GM19463 (cell line): Measurements from ENCODE around the gene AKAP9.
"Not testable (repeated sequence)": the region's sequence is repeated elsewhere in the genome, so short reads cannot be mapped to it uniquely, and the experiment has no call there.

Experiments used
- ATAC-seq: cut with Tn5 transposase; IDR thresholded peaks from one replicate; pipeline ENCODE4 v1.9.1; 2021; ENCODE audit warnings: mild to moderate bottlenecking, moderate library complexity; ENCODE audit not compliant: unreplicated experiment

AKAP9 gene

DNA sequence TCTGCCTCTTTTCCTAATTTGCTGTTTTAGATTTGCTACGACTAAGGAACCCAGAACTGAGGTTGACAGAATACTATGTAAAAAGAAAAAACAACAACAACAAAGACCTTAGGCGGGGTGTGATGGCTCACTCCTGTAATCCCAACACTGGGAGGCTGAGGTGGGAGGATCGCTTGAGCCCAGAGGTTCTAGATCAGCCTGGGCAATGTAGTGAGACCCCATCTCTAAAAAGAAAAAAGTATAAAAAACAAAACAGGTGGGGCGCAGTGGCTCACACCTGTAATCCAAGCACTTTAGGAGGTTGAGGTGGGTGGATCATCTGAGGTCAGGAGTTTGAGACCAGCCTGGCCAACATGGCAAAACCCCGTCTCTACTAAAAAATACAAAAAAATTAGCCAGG, 4.3 kb downstream of the AKAP9 start:
- not testable (repeated sequence) for ATAC-seq

GRCh38 chr7:91945476-91945875, 4.8 kb downstream of the AKAP9 start:
- no peak for ATAC-seq

GRCh38 chr7:91946549-91946948, 5.9 kb downstream of the AKAP9 start:
- ATAC-seq, result no peak

DNA sequence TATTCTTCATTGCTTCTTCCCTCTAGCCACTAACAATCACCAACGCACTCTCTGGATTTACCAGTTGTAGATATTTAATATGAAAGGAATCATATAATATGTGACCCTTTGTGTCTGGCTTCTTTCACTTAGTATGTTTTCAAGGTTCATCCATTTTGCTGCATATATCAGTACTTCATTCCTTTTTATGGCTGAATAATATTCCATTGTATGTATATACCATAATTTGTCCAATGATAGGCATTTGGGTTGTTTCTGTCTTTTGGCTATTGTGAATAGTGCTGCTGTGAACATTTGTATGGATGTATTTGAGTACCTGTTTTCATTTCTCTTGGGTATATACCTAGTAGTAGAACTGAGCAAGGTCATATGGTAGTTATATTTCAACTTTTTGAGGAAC, 7.3 kb downstream of the AKAP9 start:
- no peak for ATAC-seq

DNA sequence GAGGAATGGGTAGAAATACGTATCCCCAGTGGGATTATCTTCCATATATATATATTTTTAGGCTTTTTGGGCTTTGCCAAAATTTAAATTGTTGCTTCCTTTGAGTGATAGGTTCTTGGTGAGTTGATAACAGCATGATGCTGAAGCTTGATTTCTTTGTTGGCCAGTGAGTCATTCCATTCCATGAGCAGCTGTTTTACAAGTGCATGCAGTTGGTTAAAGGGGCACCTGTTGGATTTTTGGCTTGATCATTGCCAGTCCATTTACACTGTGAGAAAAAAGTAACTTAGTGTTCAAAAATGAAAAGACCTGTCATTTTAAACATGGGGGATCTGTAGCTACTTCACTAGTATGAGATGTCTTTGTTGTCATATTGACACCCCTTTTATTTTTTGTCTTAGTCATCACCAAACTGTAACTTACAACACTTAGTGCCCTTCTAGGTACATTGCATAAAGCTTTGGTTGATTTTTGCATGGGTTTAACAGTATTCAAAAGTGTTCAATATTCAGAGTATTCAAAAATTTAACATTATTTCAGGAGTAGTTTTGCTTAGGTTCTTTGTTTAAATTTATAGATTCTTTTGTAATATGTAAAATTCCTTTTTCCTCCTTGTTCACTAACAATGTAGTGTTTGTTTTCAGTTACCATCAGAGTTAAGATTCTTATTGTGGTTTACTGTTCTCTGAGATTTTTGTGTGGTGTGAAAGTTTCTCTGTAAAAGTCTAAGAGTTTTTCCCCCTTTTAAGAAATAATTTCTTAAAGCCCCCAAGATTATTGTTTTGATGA, 8.8 kb downstream of the AKAP9 start:
- peak; percentile 69 for ATAC-seq

- no peak for ATAC-seq
Observed at GRCh38 chr7:91953618-91954017, 13.0 kb downstream of the AKAP9 start.

DNA sequence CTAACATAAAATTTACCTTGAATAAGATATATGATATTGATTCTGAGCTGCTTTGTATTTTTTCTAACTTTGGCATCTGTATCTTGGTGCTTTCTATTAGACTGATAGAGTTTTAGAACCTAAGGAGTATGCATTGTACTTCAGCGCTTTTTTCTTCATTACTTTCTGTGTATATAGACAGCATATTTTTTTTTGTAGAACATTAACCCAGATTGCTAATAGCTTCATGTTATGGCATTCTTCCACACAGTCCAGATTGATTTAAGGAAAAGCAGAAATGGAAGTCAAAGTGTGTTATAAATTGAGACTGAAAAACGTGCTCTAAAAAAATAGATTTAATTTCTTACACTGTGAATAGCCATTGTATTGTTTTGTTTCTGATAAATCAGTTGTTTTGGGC, 15.8 kb downstream of the AKAP9 start:
- not testable (repeated sequence) for ATAC-seq

DNA sequence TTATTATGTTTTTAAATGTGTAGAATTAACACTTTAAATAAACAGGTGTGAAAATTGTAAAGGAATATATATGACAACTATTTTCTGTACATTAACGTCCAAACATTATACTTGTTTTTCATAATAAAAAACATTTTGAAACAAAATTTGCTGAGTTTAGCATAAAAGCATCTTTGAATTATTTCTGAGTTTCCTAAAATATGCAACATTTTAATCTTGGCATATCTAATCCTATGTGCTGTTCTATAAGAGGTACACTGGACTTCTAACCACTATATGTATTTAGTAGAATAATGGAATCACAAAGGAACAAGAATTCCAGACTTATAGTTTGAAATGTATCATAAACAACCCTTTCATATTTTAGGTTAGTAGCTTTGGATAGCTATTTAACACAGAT, 16.6 kb downstream of the AKAP9 start:
- ATAC-seq, result no peak

GRCh38 chr7:91957823-91958222, 17.2 kb downstream of the AKAP9 start:
- ATAC-seq, result no peak

- ATAC-seq, result no peak
Observed at GRCh38 chr7:91959023-91959422, 18.4 kb downstream of the AKAP9 start.

DNA sequence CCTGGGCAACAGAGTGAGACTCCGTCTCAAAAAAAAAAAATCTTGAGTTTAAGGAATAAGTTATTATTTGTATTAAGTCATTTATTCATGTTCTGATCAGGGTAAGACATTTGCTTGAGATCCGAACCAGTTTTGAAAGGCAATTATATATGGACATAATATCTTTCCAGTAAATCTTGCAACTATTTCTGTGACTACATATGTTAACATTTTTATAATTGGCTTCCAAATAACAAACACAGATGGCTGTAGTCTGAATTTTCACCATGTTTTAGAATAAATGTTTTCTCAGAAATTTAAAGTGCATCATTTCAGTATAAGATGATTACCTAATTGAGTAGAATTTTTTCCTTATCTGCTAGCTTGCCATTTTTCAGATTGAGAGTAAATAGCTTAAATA, 21.2 kb downstream of the AKAP9 start:
- ATAC-seq, result no peak

- ATAC-seq, result no peak
Observed at GRCh38 chr7:91962419-91962818, 21.8 kb downstream of the AKAP9 start.

DNA sequence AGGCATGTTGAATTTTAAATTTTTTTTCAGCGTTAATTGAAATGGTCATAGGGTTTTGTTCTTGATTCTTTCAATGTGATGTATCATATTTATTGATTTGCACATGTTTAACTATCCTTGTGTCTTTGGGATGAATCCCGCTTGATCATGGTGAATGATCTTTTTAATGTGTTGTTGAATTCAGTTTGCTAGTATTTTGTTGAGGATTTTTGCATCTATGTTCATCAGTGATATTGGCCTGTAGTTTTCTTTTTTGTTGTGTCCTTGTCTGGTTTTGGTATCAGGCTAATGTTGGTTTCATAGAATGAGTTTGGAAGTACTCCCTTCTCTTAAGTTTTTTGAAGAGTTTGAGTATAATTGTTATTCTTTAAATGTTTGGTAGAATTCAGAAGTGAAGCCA, 26.9 kb downstream of the AKAP9 start:
- not testable (repeated sequence) for ATAC-seq

GRCh38 chr7:91973639-91974038, 33.0 kb downstream of the AKAP9 start:
- ATAC-seq, result no peak

DNA sequence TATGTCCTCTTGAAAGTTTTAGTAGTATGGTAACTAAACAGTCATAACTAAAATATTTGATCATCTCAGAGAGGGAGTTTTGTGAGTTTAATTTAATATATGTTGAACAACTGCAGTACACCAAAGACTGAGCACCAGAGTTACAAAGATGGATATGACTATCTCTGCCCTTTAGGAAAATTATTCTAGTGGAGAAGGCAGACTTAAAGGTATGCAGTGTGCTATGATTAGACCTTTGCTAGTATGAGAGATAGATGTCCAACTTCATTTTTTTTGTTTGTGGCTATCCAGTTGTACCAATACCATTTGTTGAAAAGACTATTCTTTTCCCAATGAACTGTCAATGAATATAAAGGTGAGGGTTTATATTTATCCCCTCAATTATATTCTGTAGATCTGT, 33.4 kb downstream of the AKAP9 start:
- ATAC-seq, result no peak

DNA sequence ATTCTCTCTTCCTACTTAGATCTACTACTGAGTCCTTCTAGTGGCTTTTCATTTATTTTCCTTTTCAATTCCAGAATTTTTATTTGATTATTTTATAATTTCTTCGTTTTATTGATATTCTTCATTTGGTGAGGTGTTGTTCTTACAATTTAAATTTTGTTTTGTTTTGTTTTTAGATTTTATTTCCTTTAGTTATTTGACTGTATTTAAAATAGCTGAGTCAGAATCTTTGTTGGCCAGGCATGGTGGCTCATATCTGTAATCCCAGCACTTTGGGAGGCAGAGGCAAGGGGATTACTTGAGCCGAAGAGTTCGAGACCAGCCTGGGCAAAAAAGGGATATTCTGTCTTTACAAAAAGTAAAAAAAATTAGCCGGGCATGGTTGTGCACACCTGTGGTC, 36.1 kb downstream of the AKAP9 start:
- ATAC-seq, result no peak

GRCh38 chr7:91979590-91979989, 38.9 kb downstream of the AKAP9 start:
- ATAC-seq, result no peak

GRCh38 chr7:91982352-91982751, 41.7 kb downstream of the AKAP9 start:
- not testable (repeated sequence) for ATAC-seq

DNA sequence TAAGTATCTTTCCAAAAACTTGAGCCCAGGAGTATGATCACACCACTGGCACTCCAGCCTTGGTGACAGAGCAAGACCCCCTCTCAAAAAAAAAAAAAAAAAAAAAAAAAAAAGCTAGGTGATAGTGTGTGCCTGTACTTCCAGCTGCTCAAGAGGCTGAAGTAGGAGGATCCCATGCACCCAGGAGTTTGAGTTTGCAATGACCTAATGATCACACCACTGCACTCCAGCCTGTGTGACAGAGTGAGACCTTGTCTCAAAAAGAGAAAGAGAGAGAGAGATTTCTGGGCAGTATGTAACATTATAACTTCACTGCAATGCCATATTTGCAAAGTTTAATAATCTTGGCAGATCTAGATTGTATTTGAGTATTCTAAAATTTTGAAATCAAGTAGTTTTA, 47.6 kb downstream of the AKAP9 start:
- no peak for ATAC-seq

DNA sequence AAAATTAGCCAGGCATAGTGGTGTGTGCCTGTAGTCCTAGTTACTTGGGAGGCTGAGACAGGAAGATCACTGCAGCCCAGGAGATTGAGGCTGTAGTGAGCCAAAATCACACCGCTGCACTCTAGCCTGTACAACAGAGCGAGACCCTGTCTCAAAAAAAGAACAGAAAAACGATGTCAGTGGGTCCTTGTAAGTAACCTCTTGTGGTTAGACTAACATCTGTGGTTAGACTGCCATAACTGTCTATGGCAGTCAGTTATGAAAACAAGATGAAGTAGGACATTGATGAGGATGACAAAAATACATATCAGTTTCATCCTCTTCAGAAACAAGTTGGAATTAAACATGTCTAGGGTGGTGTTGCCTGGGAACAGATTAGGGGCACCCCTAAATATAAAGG, 53.3 kb downstream of the AKAP9 start:
- ATAC-seq, result peak; percentile 38

DNA sequence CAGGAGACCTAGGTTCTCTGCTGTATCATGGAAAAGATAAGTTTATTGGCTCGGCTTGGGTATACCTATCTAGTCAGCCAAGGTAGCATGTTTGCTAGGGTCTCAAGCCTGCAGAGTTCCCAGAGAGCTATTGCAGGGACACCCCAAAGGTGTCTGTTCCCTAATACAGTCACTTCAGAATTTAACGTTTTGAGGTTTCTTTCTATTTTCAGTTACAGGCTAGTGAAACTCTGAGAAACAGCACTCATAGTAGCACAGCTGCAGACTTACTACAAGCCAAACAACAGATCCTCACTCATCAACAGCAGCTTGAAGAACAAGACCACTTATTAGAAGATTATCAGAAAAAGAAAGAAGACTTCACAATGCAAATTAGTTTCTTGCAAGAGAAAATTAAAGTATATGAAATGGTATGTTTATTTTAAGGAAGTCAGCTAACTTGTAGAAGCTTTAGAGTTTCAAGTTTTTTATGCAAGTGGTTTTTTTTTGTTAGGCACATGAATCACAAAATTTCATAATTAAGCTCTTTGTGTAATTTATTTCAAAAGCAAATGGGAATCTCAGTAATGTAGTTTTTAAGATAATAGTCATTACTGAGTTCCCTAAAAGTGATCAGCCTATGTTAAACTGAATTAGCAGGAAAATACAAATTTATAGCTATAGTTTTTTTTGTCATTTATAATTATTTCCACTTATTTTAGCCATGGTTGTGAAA, 54.9 kb downstream of the AKAP9 start:
- peak; percentile 92 for ATAC-seq
